ENCODE results near the gene LRRC25.

The LRRC25 gene

DNA sequence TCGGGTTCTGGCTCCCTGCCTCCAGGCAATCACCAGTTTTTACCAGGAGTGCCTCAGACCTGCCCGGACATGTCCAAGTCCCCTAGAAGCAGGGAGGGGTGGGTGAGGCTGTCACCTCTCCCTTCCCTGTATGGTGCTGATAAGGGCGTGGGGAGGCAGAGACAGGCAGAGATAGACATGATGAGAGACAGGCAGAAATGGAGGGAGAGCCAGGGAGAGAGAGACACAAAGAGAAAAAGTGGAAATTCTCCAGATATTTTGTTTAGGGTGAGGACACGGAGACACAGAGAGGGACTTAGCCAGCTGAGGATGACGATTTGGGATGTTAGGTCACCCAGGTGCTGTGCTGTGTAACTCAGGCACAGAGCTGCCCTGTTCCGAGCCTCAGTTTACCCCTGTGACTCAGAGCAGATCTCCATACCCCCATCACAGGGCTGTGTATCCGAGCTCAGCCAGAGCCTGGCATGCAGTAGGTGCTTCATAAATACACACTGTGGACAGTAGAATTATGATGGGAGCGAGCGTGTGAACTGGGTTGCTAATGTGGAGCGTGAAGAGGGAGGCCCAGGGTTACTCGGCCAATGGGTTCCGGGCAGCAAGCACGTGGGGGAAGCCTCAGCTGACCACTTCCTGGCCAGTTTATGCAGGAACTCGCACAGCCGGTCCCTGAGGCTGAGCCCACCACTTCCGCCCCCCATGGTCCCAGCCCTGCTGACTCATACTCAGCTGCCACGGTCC lies 23.4 kb downstream of the LRRC25 start (continued):
- no peak for TF ChIP-seq ZNF473 (tag by site-specific recombination; IDR thresholded peaks at IDR 0.05)
- TF ChIP-seq ZNF10 (tag by site-specific recombination; IDR thresholded peaks at IDR 0.05): no peak
- TF ChIP-seq, protein P1, sequence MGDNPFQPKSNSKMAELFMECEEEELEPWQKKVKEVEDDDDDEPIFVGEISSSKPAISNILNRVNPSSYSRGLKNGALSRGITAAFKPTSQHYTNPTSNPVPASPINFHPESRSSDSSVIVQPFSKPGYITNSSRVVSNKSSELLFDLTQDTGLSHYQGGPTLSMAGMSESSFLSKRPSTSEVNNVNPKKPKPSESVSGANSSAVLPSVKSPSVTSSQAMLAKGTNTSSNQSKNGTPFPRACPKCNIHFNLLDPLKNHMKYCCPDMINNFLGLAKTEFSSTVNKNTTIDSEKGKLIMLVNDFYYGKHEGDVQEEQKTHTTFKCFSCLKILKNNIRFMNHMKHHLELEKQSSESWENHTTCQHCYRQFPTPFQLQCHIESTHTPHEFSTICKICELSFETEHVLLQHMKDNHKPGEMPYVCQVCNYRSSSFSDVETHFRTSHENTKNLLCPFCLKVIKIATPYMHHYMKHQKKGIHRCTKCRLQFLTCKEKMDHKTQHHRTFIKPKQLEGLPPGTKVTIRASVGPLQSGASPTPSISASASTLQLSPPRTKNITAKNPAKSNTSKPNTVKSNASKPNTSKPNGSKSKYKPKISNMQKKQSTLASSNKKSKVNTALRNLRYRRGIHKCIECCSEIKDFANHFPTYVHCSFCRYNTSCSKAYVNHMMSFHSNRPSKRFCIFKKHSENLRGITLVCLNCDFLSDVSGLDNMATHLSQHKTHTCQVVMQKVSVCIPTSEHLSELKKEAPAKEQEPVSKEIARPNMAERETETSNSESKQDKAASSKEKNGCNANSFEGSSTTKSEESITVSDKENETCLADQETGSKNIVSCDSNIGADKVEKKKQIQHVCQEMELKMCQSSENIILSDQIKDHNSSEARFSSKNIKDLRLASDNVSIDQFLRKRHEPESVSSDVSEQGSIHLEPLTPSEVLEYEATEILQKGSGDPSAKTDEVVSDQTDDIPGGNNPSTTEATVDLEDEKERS (tag by site-specific recombination; IDR thresholded peaks at IDR 0.05): 0 out of 2 replicates have a peak, but pooled peaks have one; percentile 52
- no peak for TF ChIP-seq ZSCAN16 (tag by site-specific recombination; IDR thresholded peaks at IDR 0.05)
- TF ChIP-seq ZNF560 (tag by site-specific recombination; IDR thresholded peaks at IDR 0.05; ENCODE audit: borderline replicate concordance): no peak
- no peak for TF ChIP-seq ZNF658 (tag by site-specific recombination; IDR thresholded peaks at IDR 0.05)
- TF ChIP-seq, protein P2, sequence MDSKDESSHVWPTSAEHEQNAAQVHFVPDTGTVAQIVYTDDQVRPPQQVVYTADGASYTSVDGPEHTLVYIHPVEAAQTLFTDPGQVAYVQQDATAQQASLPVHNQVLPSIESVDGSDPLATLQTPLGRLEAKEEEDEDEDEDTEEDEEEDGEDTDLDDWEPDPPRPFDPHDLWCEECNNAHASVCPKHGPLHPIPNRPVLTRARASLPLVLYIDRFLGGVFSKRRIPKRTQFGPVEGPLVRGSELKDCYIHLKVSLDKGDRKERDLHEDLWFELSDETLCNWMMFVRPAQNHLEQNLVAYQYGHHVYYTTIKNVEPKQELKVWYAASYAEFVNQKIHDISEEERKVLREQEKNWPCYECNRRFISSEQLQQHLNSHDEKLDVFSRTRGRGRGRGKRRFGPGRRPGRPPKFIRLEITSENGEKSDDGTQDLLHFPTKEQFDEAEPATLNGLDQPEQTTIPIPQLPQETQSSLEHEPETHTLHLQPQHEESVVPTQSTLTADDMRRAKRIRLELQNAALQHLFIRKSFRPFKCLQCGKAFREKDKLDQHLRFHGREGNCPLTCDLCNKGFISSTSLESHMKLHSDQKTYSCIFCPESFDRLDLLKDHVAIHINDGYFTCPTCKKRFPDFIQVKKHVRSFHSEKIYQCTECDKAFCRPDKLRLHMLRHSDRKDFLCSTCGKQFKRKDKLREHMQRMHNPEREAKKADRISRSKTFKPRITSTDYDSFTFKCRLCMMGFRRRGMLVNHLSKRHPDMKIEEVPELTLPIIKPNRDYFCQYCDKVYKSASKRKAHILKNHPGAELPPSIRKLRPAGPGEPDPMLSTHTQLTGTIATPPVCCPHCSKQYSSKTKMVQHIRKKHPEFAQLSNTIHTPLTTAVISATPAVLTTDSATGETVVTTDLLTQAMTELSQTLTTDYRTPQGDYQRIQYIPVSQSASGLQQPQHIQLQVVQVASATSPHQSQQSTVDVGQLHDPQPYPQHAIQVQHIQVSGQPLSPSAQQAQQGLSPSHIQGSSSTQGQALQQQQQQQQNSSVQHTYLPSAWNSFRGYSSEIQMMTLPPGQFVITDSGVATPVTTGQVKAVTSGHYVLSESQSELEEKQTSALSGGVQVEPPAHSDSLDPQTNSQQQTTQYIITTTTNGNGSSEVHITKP (tag by site-specific recombination; IDR thresholded peaks at IDR 0.05): 0 out of 2 replicates have a peak, but pooled peaks have one; percentile 0
- TF ChIP-seq, protein P3, sequence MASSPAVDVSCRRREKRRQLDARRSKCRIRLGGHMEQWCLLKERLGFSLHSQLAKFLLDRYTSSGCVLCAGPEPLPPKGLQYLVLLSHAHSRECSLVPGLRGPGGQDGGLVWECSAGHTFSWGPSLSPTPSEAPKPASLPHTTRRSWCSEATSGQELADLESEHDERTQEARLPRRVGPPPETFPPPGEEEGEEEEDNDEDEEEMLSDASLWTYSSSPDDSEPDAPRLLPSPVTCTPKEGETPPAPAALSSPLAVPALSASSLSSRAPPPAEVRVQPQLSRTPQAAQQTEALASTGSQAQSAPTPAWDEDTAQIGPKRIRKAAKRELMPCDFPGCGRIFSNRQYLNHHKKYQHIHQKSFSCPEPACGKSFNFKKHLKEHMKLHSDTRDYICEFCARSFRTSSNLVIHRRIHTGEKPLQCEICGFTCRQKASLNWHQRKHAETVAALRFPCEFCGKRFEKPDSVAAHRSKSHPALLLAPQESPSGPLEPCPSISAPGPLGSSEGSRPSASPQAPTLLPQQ (tag by site-specific recombination; IDR thresholded peaks at IDR 0.05): peak; percentile 61
- no peak for TF ChIP-seq KLF7 (tag by site-specific recombination; IDR thresholded peaks at IDR 0.05; ENCODE audit: borderline replicate concordance)
- no peak for TF ChIP-seq MEIS1 (CRISPR knock-in tag; IDR thresholded peaks at IDR 0.05; ENCODE audit: borderline replicate concordance)
- TF ChIP-seq PRDM1 (tag by site-specific recombination; IDR thresholded peaks at IDR 0.05): no peak
- TF ChIP-seq, protein P4, sequence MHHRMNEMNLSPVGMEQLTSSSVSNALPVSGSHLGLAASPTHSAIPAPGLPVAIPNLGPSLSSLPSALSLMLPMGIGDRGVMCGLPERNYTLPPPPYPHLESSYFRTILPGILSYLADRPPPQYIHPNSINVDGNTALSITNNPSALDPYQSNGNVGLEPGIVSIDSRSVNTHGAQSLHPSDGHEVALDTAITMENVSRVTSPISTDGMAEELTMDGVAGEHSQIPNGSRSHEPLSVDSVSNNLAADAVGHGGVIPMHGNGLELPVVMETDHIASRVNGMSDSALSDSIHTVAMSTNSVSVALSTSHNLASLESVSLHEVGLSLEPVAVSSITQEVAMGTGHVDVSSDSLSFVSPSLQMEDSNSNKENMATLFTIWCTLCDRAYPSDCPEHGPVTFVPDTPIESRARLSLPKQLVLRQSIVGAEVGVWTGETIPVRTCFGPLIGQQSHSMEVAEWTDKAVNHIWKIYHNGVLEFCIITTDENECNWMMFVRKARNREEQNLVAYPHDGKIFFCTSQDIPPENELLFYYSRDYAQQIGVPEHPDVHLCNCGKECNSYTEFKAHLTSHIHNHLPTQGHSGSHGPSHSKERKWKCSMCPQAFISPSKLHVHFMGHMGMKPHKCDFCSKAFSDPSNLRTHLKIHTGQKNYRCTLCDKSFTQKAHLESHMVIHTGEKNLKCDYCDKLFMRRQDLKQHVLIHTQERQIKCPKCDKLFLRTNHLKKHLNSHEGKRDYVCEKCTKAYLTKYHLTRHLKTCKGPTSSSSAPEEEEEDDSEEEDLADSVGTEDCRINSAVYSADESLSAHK (tag by site-specific recombination; IDR thresholded peaks at IDR 0.05): no peak
- no peak for TF ChIP-seq ZNF311 (tag by site-specific recombination; IDR thresholded peaks at IDR 0.05; ENCODE audit: borderline replicate concordance)
- TF ChIP-seq, protein P5, sequence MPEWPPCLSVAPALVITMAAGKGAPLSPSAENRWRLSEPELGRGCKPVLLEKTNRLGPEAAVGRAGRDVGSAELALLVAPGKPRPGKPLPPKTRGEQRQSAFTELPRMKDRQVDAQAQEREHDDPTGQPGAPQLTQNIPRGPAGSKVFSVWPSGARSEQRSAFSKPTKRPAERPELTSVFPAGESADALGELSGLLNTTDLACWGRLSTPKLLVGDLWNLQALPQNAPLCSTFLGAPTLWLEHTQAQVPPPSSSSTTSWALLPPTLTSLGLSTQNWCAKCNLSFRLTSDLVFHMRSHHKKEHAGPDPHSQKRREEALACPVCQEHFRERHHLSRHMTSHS (tag by site-specific recombination; IDR thresholded peaks at IDR 0.05): no peak
- no peak for TF ChIP-seq ZNF626 (tag by site-specific recombination; IDR thresholded peaks at IDR 0.05)
- no peak for TF ChIP-seq ZNF555 (tag by site-specific recombination; conservative IDR thresholded peaks at IDR 0.05)
- TF ChIP-seq, protein P6, sequence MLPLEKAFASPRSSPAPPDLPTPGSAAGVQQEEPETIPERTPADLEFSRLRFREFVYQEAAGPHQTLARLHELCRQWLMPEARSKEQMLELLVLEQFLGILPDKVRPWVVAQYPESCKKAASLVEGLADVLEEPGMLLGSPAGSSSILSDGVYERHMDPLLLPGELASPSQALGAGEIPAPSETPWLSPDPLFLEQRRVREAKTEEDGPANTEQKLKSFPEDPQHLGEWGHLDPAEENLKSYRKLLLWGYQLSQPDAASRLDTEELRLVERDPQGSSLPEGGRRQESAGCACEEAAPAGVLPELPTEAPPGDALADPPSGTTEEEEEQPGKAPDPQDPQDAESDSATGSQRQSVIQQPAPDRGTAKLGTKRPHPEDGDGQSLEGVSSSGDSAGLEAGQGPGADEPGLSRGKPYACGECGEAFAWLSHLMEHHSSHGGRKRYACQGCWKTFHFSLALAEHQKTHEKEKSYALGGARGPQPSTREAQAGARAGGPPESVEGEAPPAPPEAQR (tag by site-specific recombination; IDR thresholded peaks at IDR 0.05): no peak
- no peak for TF ChIP-seq REPIN1 (tag by site-specific recombination; IDR thresholded peaks at IDR 0.05; ENCODE audit: low read depth)
- TF ChIP-seq ZNF600 (tag by site-specific recombination; IDR thresholded peaks at IDR 0.05): no peak
- no peak for TF ChIP-seq ZNF211 (tag by site-specific recombination; IDR thresholded peaks at IDR 0.05; ENCODE audit: low read depth)
- TF ChIP-seq YY1 (tag by site-specific recombination; IDR thresholded peaks at IDR 0.05): no peak
- no peak for TF ChIP-seq ZFP41 (tag by site-specific recombination; IDR thresholded peaks at IDR 0.05; ENCODE audit: borderline replicate concordance)
- no peak for TF ChIP-seq ZNF549 (tag by site-specific recombination; IDR thresholded peaks at IDR 0.05)
- TF ChIP-seq KLF1 (tag by site-specific recombination; IDR thresholded peaks at IDR 0.05): peak; percentile 96
- TF ChIP-seq GLI4 (tag by site-specific recombination; IDR thresholded peaks at IDR 0.05): no peak
- TF ChIP-seq ZNF670 (tag by site-specific recombination; IDR thresholded peaks at IDR 0.05; ENCODE audit: low read depth): no peak; the same call in 1 of the 2 replicates

Data from HEK293 (cell line).